Tibial nerve (tissue), 4 donors: ENCODE measurements around the gene RGS7. TPM values are rescaled to one million over a fixed set of nuclear protein-coding genes. Genes with fewer than 3 reads are reported as not detected.
"Not testable (repeated sequence)": the region's sequence is repeated elsewhere in the genome, so short reads cannot be mapped to it uniquely, and the experiment has no call there.

Experiments
- DNase-seq, 2 donors: peaks; one replicate each; pipeline ENCODE4 v3.0.0-alpha.2; 2019; ENCODE audit warnings: low spot score in 2 of 2
- H3K27ac ChIP-seq, 4 donors: fragments of 200-600 bp; sonication (generic) in 3 of 4; one replicate each; pipeline ENCODE4 v1.5.1; 2017 to 2019; ENCODE audit warnings: mild to moderate bottlenecking in 1 of 4
- H3K27me3 ChIP-seq, 2 donors: fragments of 200-600 bp; sonication (generic) in 1 of 2; one replicate each; pipeline versions ENCODE4 v1.5.1 to v1.6.0; 2017 to 2019
- H3K36me3 ChIP-seq, 3 donors: fragments of 200-600 bp; sonication (generic); one replicate each; pipeline ENCODE4 v1.5.1; 2018 to 2019
- H3K4me1 ChIP-seq, 4 donors: fragments of 200-600 bp; sonication (generic) in 3 of 4; one replicate each; pipeline ENCODE4 v1.5.1; 2017 to 2019
- H3K4me3 ChIP-seq, 4 donors: fragments of 200-600 bp; sonication (generic) in 3 of 4; one replicate each; pipeline ENCODE4 v1.5.1; 2017 to 2019; ENCODE audit warnings: mild to moderate bottlenecking in 1 of 4, moderate library complexity in 1 of 4
- H3K9me3 ChIP-seq, 4 donors: fragments of 200-600 bp; sonication (generic) in 3 of 4; one replicate each; pipeline ENCODE4 v1.5.1; 2017 to 2019
- EP300 ChIP-seq, 2 donors: sonication (generic); formaldehyde crosslinking; IDR thresholded peaks; one replicate each; pipeline ENCODE4 v1.6.1; 2017; ENCODE audit warnings: antibody characterized with exemption in 2 of 2, mild to moderate bottlenecking in 1 of 2
- POLR2A ChIP-seq, 2 donors: fragments of 450-650 bp; IDR thresholded peaks; one replicate each; pipeline ENCODE4 v1.6.1; 2017; ENCODE audit warnings: antibody characterized with exemption in 2 of 2, mild to moderate bottlenecking in 2 of 2, moderate library complexity in 2 of 2
- WGBS, 2 donors: methylation state at CpG; one replicate each; pipeline ENCODE4 v1.1.5; 2018; 5-methylcytosine and 5-hydroxymethylcytosine counted together
- total RNA-seq, 4 donors: library from RNA; depleted of rRNA; stranded (reverse); fragments of >200 nt; gene quantifications; one replicate each; pipeline ENCODE4 v1.1.0, GENCODE V29; 2016
- TF ChIP-seq, protein P1 (sequence below), 5 experiments: fragments of 200-600 bp in 3 of 5; fragments of 450-650 bp in 2 of 5; sonication (generic) in 3 of 5; IDR thresholded peaks; one replicate each; pipeline ENCODE4 v1.5.1; 2016 to 2019; ENCODE audit warnings: antibody characterized with exemption in 5 of 5, mild to moderate bottlenecking in 3 of 5, moderate library complexity in 2 of 5

The RGS7 gene
- total RNA-seq, 4 donors from 2014 or later = 0.39 to 1.5 (median 1.0) TPM; not detected in 1

DNA sequence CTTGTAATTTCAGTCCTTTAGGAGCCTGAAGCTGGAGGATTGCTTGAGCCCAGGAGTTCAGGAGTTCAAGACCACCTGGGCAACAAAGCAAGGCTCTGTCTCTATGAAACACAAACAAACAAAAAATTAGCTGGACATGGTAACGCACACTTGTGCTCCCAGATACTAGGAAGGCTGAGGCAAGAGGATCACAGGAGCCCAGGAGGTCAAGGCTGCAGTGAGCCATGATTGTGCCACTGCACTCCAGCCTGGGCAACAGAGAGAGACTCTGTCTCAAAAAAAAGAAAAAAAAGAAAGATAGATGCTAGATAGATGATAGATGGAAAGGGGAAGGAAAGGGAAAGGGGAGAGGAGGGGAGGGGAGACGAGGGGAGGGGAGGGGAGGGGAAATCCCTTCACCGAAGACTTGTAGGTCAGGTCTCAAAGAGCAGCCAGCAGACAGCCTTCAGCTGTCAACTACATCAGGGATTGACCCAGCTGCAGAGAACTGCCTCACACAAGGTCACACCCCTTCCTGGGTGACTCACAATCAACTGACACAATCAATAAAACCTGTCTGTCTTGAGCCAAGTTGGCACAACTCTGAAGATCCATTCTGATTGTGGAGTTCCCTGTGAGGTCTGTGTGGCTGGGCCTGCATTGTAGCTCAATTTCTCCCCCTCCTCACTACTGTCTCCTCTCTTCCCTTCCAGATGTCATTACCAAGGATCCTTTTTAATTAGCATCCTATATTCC lies 200.6 kb downstream of the RGS7 start:
- Histone ChIP-seq H3K27me3 (no peaks in the 10 kb centered on the region), H3K4me1 (no peaks in the 10 kb centered on the region), H3K36me3 (no peaks in the 10 kb centered on the region), H3K9me3 (no peaks in the 10 kb centered on the region), H3K27ac (no peak overlapping the region), H3K4me3 (no peak overlapping the region)
- WGBS, 2 donors = 31 to 34% methylated on average over 3 of the region's 3 CpGs
- DNase-seq = no peak
- TF ChIP-seq, protein P1, sequence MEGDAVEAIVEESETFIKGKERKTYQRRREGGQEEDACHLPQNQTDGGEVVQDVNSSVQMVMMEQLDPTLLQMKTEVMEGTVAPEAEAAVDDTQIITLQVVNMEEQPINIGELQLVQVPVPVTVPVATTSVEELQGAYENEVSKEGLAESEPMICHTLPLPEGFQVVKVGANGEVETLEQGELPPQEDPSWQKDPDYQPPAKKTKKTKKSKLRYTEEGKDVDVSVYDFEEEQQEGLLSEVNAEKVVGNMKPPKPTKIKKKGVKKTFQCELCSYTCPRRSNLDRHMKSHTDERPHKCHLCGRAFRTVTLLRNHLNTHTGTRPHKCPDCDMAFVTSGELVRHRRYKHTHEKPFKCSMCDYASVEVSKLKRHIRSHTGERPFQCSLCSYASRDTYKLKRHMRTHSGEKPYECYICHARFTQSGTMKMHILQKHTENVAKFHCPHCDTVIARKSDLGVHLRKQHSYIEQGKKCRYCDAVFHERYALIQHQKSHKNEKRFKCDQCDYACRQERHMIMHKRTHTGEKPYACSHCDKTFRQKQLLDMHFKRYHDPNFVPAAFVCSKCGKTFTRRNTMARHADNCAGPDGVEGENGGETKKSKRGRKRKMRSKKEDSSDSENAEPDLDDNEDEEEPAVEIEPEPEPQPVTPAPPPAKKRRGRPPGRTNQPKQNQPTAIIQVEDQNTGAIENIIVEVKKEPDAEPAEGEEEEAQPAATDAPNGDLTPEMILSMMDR (IDR thresholded peaks at IDR 0.05) = no peak
- TF ChIP-seq EP300 (IDR thresholded peaks at IDR 0.05) (no peak), POLR2A (IDR thresholded peaks at IDR 0.05) (no peak)

DNA sequence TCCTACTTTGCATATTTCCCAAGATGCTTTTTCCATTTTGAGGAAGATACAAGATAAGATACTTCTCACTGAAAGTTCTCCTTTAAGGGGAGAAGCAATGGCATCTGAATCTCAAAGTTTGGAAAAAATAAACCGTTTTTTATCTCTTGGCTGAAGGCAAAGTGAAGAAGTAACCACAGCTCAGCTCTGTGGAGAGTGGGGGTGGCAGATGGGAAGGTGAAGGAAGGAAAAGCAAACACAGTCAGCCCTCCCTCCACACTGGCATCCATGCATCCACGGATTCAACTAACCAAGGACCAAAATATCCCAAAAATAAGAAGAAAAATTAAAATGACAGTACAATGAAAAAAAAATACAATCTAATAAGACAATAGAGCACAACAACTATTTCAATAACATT lies 211.1 kb downstream of the RGS7 start:
- Histone ChIP-seq H3K9me3 (no peaks in the 10 kb centered on the region), H3K27me3 (no peaks in the 10 kb centered on the region), H3K27ac (no peak overlapping the region), H3K4me3 (no peak overlapping the region), H3K36me3 (no peaks in the 10 kb centered on the region), H3K4me1 (no peaks in the 10 kb centered on the region)
- TF ChIP-seq, protein P1 (IDR thresholded peaks at IDR 0.05) = no peak
- TF ChIP-seq POLR2A (IDR thresholded peaks at IDR 0.05) (no peak), EP300 (IDR thresholded peaks at IDR 0.05) (no peak)
- 58 to 65% methylated on average over 2 of the region's 2 CpGs for WGBS, 2 donors
- DNase-seq = no peak

DNA sequence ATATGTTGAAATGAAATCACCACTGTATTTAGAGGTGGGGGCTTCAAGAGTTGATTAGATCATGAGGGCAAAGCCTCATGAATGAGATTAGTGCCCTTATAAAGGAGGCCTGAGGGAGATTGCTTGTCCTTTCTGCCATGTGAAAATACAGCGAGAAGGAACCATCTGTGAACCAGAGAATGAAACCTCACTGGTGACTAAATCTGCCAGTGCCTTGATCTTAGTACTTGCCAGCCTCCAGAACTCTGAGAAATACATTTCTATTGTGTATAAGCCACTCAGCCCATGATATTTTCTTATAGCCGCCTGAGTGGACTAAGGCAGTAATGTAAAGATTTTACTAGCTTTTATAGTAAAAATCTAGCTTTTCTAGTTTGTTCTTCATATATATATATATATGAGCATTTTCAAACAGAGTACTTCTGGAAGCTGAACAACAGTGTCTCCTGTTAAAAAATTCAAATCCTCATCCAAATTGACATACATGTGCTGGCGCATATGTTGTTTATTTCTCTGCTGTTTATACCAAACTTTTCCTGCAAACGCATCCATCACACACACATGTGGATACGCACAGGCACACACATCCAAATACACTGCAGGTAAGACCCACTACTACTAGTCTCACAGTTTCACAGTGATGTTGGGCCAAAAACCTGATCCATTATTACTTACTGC lies 213.1 kb downstream of the RGS7 start:
- 94 to 95% methylated on average over 5 of the region's 5 CpGs for WGBS, 2 donors
- DNase-seq = no peak
- TF ChIP-seq EP300 (IDR thresholded peaks at IDR 0.05) (no peak), POLR2A (IDR thresholded peaks at IDR 0.05) (no peak)
- TF ChIP-seq, protein P1 (IDR thresholded peaks at IDR 0.05) = no peak

DNA sequence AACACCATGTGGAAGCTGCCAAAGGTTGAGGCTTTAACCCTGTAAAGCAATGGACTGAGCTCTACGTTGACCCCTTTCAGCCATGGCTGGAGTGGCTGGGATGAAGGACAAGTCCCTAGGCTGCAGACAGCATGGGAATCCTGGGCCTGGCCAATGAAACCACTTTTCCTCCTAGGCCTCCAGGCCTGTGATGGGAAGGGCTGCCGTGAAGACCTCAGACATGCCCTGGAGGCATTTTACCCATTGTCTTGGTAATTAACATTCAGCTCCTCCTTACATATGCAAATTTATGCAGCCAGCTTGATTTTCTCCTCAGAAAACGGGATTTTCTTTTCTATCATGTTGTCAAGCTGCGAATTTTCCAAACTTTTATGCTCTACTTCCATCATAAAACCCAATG lies 214.5 kb downstream of the RGS7 start:
- 84 to 85% methylated on average over 4 of the region's 4 CpGs for WGBS, 2 donors
- Histone ChIP-seq H3K36me3 (no peaks in the 10 kb centered on the region), H3K27ac (no peak overlapping the region), H3K4me1 (no peaks in the 10 kb centered on the region), H3K4me3 (no peak overlapping the region), H3K27me3 (no peaks in the 10 kb centered on the region), H3K9me3 (no peaks in the 10 kb centered on the region)
- no peak for DNase-seq
- TF ChIP-seq POLR2A (IDR thresholded peaks at IDR 0.05) = no peak
- TF ChIP-seq EP300 (IDR thresholded peaks at IDR 0.05) = no peak
- TF ChIP-seq, protein P1 (IDR thresholded peaks at IDR 0.05) = no peak

More for the DNA sequence above, 213.1 kb downstream of the RGS7 start:
- no peaks in the 10 kb centered on the region for H3K27me3 ChIP-seq
- no peaks in the 10 kb centered on the region for H3K9me3 ChIP-seq
- H3K27ac ChIP-seq = no peak overlapping the region
- no peaks in the 10 kb centered on the region for H3K4me1 ChIP-seq
- H3K36me3 ChIP-seq = no peaks in the 10 kb centered on the region
- no peak overlapping the region for H3K4me3 ChIP-seq

DNA sequence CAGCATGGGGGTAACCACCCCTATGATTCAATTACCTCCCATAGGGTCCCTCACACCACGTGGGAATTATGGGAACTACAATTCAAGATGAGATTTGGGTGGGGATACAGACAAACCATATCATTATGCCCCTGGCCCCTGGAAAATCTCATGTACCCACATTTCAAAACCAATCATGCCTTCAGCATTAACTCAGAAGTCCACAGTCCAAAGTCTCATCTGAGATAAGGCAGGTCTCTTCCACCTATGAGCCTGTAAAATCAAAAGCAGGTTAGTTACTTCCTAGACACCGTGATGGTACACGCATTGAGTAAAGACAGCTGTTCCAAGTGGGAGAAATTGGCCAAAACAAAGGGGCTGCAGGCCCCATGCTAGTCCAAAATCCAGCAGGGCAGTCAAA lies 215.4 kb downstream of the RGS7 start:
- not testable (repeated sequence) for H3K27ac ChIP-seq, H3K4me3 ChIP-seq, H3K27me3 ChIP-seq, H3K9me3 ChIP-seq, DNase-seq, H3K36me3 ChIP-seq, H3K4me1 ChIP-seq
- 84 to 95% methylated on average over 3 of the region's 3 CpGs for WGBS, 2 donors
